Stomach (tissue), 9 donors: ENCODE measurements around the gene GDNF. TPM values are rescaled to one million over a fixed set of nuclear protein-coding genes. Genes with fewer than 3 reads are reported as not detected.

Experiments
- DNase-seq, 2 donors: peaks; one replicate each; pipeline versions ENCODE4 v3.0.0 to v3.0.0-alpha.2; 2013 to 2019
- H3K27ac ChIP-seq, 5 donors: fragments of 200-600 bp in 4 of 5; sonication (generic) in 4 of 5; one replicate each; pipeline ENCODE4 v1.5.1; 2013 to 2019; ENCODE audit warnings: mild to moderate bottlenecking in 1 of 5, moderate library complexity in 1 of 5
- H3K27me3 ChIP-seq, 3 donors: fragments of 200-600 bp; sonication (generic); one replicate each; pipeline ENCODE4 v1.5.1; 2017 to 2019; ENCODE audit warnings: mixed run types in 1 of 3
- H3K36me3 ChIP-seq, 4 donors: fragments of 200-600 bp; sonication (generic); 1 replicate in 3 of 4; 2 replicates in 1 of 4; pipeline ENCODE4 v1.5.1; 2016 to 2019
- H3K4me1 ChIP-seq, 4 donors: fragments of 200-600 bp; sonication (generic); one replicate each; pipeline ENCODE4 v1.5.1; 2016 to 2019
- H3K4me3 ChIP-seq, 4 donors: fragments of 200-600 bp; sonication (generic) in 3 of 4; one replicate each; pipeline ENCODE4 v1.5.1; 2016 to 2019; ENCODE audit warnings: mild to moderate bottlenecking in 1 of 4
- H3K9me3 ChIP-seq, 4 donors: fragments of 200-600 bp; sonication (generic); one replicate each; pipeline ENCODE4 v1.5.1; 2016 to 2019
- CTCF ChIP-seq, 7 experiments: fragments of 450-650 bp in 4 of 7; fragments of 200-600 bp in 3 of 7; sonication (generic) in 3 of 7; IDR thresholded peaks; one replicate each; pipeline ENCODE4 v1.5.1; 2016 to 2019; ENCODE audit warnings: antibody characterized with exemption in 7 of 7, control low read depth in 2 of 7, mild to moderate bottlenecking in 1 of 7
- EP300 ChIP-seq: sonication (generic); formaldehyde crosslinking; IDR thresholded peaks from one replicate; pipeline ENCODE4 v1.6.1; 2017; ENCODE audit warnings: antibody characterized with exemption
- POLR2A ChIP-seq, 4 donors: fragments of 450-650 bp; IDR thresholded peaks; one replicate each; pipeline ENCODE4 v1.6.1; 2016; ENCODE audit warnings: antibody characterized with exemption in 4 of 4, control low read depth in 2 of 4, mild to moderate bottlenecking in 1 of 4, moderate library complexity in 1 of 4
- POLR2AphosphoS5 ChIP-seq, 3 donors: sonication (generic); formaldehyde crosslinking; IDR thresholded peaks; one replicate each; pipeline ENCODE4 v1.6.1; 2016; ENCODE audit warnings: antibody characterized with exemption in 3 of 3
- WGBS, 5 donors: extraction: QIAGEN DNeasy Blood & Tissue Kit in 3 of 5; methylation state at CpG; one replicate each; pipeline versions ENCODE4 v1.1.5 to v1.1.7; 2013 to 2018; 5-methylcytosine and 5-hydroxymethylcytosine counted together
- intact Hi-C: fragments of 100-400 bp; cut with DNase I; formaldehyde crosslinking; loops from one replicate; pipeline ENCODE4 v1.15.1; 2023; ENCODE audit warnings: low total_unique reads
- polyA plus RNA-seq, 3 donors: library from polyadenylated mRNA; stranded (reverse); fragments of 200-250 nt; gene quantifications; one replicate each; pipeline ENCODE4 v1.2.3, GENCODE V29; 2013
- total RNA-seq, 5 donors: library from RNA; depleted of rRNA; stranded (reverse); fragments of >200 nt; gene quantifications; one replicate each; pipeline versions ENCODE4 v1.1.0 to v1.2.3, GENCODE V29; 2014 to 2016
- donor health status: healthy with polysubstance abuse.
- donor health status: Bipolar disorder and iron deficiency.
- donor health status: healthy.

Gene GDNF
- total and polyA plus RNA-seq, 8 donors, result 0.29 to 1.1 (median 0.73) TPM; not detected in 2

GRCh38 chr5:37810311-37810710 lies 29.5 kb downstream of the GDNF start:
- TF ChIP-seq CTCF (IDR thresholded peaks at IDR 0.05) (no peak), POLR2A (IDR thresholded peaks at IDR 0.05) (no peak), POLR2AphosphoS5 (IDR thresholded peaks at IDR 0.05) (no peak), EP300 (no peak)
- WGBS, 5 donors, result 63 to 69% (median 68%) methylated on average over 14 of the region's 14 CpGs
- H3K27ac ChIP-seq, result no peak overlapping the region

GRCh38 chr5:37808945-37809344 lies 30.9 kb downstream of the GDNF start:
- no peak for TF ChIP-seq POLR2AphosphoS5 (IDR thresholded peaks at IDR 0.05)
- TF ChIP-seq EP300, result no peak
- no peak for TF ChIP-seq POLR2A (IDR thresholded peaks at IDR 0.05)
- TF ChIP-seq CTCF (IDR thresholded peaks at IDR 0.05), result no peak
- H3K27ac ChIP-seq, result no peak overlapping the region

More at GRCh38 chr5:37810311-37810710, 29.5 kb downstream of the GDNF start:
- intact Hi-C loops, result no loop called here
- H3K27me3 ChIP-seq, result peaks cover 0 to 7% (median 3%) of the 10 kb centered on the region in 3 donors
- no peak for DNase-seq
- H3K9me3 ChIP-seq, result no peaks in the 10 kb centered on the region
- H3K4me3 ChIP-seq, result no peak overlapping the region
- no peaks in the 10 kb centered on the region for H3K4me1 ChIP-seq
- peaks cover 0 to 14% (median 2%) of the 10 kb centered on the region in 4 donors for H3K36me3 ChIP-seq

GRCh38 chr5:37807621-37808301 lies 32.1 kb downstream of the GDNF start:
- Histone ChIP-seq H3K27me3 (peaks cover 0 to 7% (median 0%) of the 10 kb centered on the region in 3 donors), H3K4me3 (no peak overlapping the region), H3K9me3 (no peaks in the 10 kb centered on the region), H3K27ac (no peak overlapping the region), H3K4me1 (no peaks in the 10 kb centered on the region), H3K36me3 (no peaks in the 10 kb centered on the region)
- no peak for TF ChIP-seq POLR2AphosphoS5 (IDR thresholded peaks at IDR 0.05)
- TF ChIP-seq CTCF (IDR thresholded peaks at IDR 0.05), result no peak
- WGBS, 5 donors, result 82 to 90% (median 89%) methylated on average over 7 of the region's 7 CpGs
- no peak for DNase-seq
- intact Hi-C loops, result no loop called here

More at GRCh38 chr5:37808945-37809344, 30.9 kb downstream of the GDNF start:
- WGBS, 5 donors, result 75 to 82% (median 80%) methylated on average over 5 of the region's 5 CpGs
- Histone ChIP-seq H3K4me1 (no peaks in the 10 kb centered on the region), H3K4me3 (no peak overlapping the region), H3K27me3 (peaks cover 0 to 7% (median 3%) of the 10 kb centered on the region in 3 donors), H3K9me3 (no peaks in the 10 kb centered on the region), H3K36me3 (peaks cover 0 to 3% (median 0%) of the 10 kb centered on the region in 4 donors)
- intact Hi-C loops, result no loop called here
- DNase-seq, result no peak

GRCh38 chr5:37807015-37807414 lies 32.8 kb downstream of the GDNF start:
- DNase-seq, result no peak
- no peak overlapping the region for H3K27ac ChIP-seq
- H3K4me3 ChIP-seq, result no peak overlapping the region
- WGBS, 5 donors, result 84 to 99% (median 94%) methylated on average over 2 of the region's 2 CpGs
- peaks cover 0 to 7% (median 0%) of the 10 kb centered on the region in 3 donors for H3K27me3 ChIP-seq
- no peaks in the 10 kb centered on the region for H3K36me3 ChIP-seq
- no peak for TF ChIP-seq POLR2A (IDR thresholded peaks at IDR 0.05)
- TF ChIP-seq POLR2AphosphoS5 (IDR thresholded peaks at IDR 0.05), result no peak
- no peak for TF ChIP-seq EP300
- TF ChIP-seq CTCF (IDR thresholded peaks at IDR 0.05), result no peak
- no peaks in the 10 kb centered on the region for H3K4me1 ChIP-seq
- intact Hi-C loops, result no loop called here
- no peaks in the 10 kb centered on the region for H3K9me3 ChIP-seq
